ENCODE measurements around the gene L1CAM.
"Not testable (repeated sequence)": the region's sequence is repeated elsewhere in the genome, so short reads cannot be mapped to it uniquely, and the experiment has no call there.

The L1CAM gene

GRCh38 chrX:153819384-153820040, 66.5 kb downstream of the L1CAM start:
- no peak overlapping the region for H3K27ac ChIP-seq
- TF ChIP-seq CTCF (IDR thresholded peaks at IDR 0.05) (no peak), ZFX (IDR thresholded peaks at IDR 0.05; ENCODE audit: borderline replicate concordance) (no peak)

GRCh38 chrX:153818571-153819383, 67.2 kb downstream of the L1CAM start:
- no peak overlapping the region for H3K27ac ChIP-seq
- TF ChIP-seq ZFX (IDR thresholded peaks at IDR 0.05; ENCODE audit: borderline replicate concordance) (no peak), CTCF (IDR thresholded peaks at IDR 0.05) (no peak)

GRCh38 chrX:153818064-153818463, 67.9 kb downstream of the L1CAM start:
- H3K27ac ChIP-seq = not testable (repeated sequence)

GRCh38 chrX:153816831-153817690, 68.9 kb downstream of the L1CAM start:
- H3K27ac ChIP-seq = no peak overlapping the region
- no peak for TF ChIP-seq ZFX (IDR thresholded peaks at IDR 0.05; ENCODE audit: borderline replicate concordance)
- no peak for TF ChIP-seq CTCF (IDR thresholded peaks at IDR 0.05)

GRCh38 chrX:153814591-153815315, 71.2 kb downstream of the L1CAM start:
- H3K27ac ChIP-seq = no peak overlapping the region
- no peak for TF ChIP-seq CTCF (IDR thresholded peaks at IDR 0.05)

- TF ChIP-seq ZFX (IDR thresholded peaks at IDR 0.05; ENCODE audit: borderline replicate concordance) (no peak), CTCF (IDR thresholded peaks at IDR 0.05) (no peak)
- no peak overlapping the region for H3K27ac ChIP-seq
These were observed 72.8 kb downstream of the L1CAM start for GRCh38 chrX:153813161-153813560.

GRCh38 chrX:153812220-153812619, 73.8 kb downstream of the L1CAM start:
- no peak overlapping the region for H3K27ac ChIP-seq
- no peak for TF ChIP-seq ZFX (IDR thresholded peaks at IDR 0.05; ENCODE audit: borderline replicate concordance)
- TF ChIP-seq CTCF (IDR thresholded peaks at IDR 0.05) = no peak

Measured in 22Rv1 (cell line).